ENCODE data around the gene TMEM19.

DNA sequence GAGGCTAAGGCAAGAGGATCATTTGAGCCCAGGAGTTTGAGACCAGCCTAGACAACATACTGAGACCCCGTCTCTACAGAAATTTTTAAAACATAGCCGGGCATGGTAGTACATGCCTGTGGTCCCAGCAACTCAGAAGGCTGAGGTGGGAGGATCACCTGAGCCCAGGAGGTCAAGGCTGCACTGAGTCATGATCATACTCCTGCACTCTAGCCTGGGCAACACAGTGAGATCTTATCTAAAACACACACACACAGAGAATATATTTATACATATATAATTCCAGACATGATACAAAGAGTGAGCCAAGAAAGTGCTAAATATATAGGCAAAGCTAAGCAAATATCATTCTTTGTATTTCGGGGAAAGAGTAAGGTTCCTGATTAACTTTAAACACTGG lies 31.7 kb upstream of the TMEM19 start:
- no peak for TF ChIP-seq EZH2 (IDR thresholded peaks at IDR 0.05)
- no peak for TF ChIP-seq POLR2AphosphoS5 (IDR thresholded peaks at IDR 0.05; ENCODE audit: borderline replicate concordance, low read depth, low read length)

Data from SK-N-MC (cell line).